GM21526 (cell line): ENCODE results near the gene ARID3A.
"Not testable (repeated sequence)": the region's sequence is repeated elsewhere in the genome, so short reads cannot be mapped to it uniquely, and the experiment has no call there.

ENCODE experiments used
- ATAC-seq: cut with Tn5 transposase; IDR thresholded peaks from one replicate; pipeline ENCODE4 v1.9.1; 2021; ENCODE audit warnings: moderate library complexity; ENCODE audit not compliant: unreplicated experiment, low FRiP score

ARID3A gene

GRCh38 chr19:890831-891230, 35.0 kb upstream of the ARID3A start:
- ATAC-seq, result no peak

- ATAC-seq, result not testable (repeated sequence)
Observed at GRCh38 chr19:891421-892200, 34.2 kb upstream of the ARID3A start.

- ATAC-seq, result no peak
Observed at GRCh38 chr19:892243-892893, 33.5 kb upstream of the ARID3A start.

GRCh38 chr19:892894-893689, 32.7 kb upstream of the ARID3A start, which contains the start of the genes MED16 and RNU6-9:
Gene MED16 (minus strand): TSS chr19:893187. CDS start chr19:891131, 2,056 bp downstream.
Gene RNU6-9 (plus strand): TSS chr19:893484.
- ATAC-seq, result peak; percentile 52

GRCh38 chr19:896434-896833, 29.4 kb upstream of the ARID3A start:
- no peak for ATAC-seq

GRCh38 chr19:896999-897398, 28.8 kb upstream of the ARID3A start:
- no peak for ATAC-seq

GRCh38 chr19:897442-898039, 28.3 kb upstream of the ARID3A start:
- no peak for ATAC-seq

- no peak for ATAC-seq
Observed at GRCh38 chr19:898663-899062, 27.2 kb upstream of the ARID3A start.

- ATAC-seq, result no peak
Observed at GRCh38 chr19:899336-900042, 26.3 kb upstream of the ARID3A start.

- ATAC-seq, result no peak
Observed at GRCh38 chr19:900043-900301, 25.9 kb upstream of the ARID3A start.

GRCh38 chr19:900302-901111, 25.3 kb upstream of the ARID3A start:
- ATAC-seq, result no peak

- ATAC-seq, result no peak
Observed at GRCh38 chr19:901216-902092, 24.4 kb upstream of the ARID3A start.

GRCh38 chr19:902093-902370, 23.8 kb upstream of the ARID3A start:
- no peak for ATAC-seq

- no peak for ATAC-seq
Observed at GRCh38 chr19:902446-903226, 23.2 kb upstream of the ARID3A start.

- ATAC-seq, result no peak
Observed at GRCh38 chr19:903266-903797, 22.5 kb upstream of the ARID3A start.

- ATAC-seq, result no peak
Observed at GRCh38 chr19:904545-904944, 21.3 kb upstream of the ARID3A start.

- ATAC-seq, result no peak
Observed at GRCh38 chr19:906480-906879, 19.4 kb upstream of the ARID3A start.
